HuH-7 (cell line): ENCODE data around the gene CHCHD5.

Source experiments
- DNase-seq: peaks from one replicate; pipeline ENCODE4 v3.0.0; 2011; ENCODE audit warnings: low spot score

CHCHD5 gene

GRCh38 chr2:112623913-112624777 lies 39.7 kb downstream of the CHCHD5 start:
- DNase-seq: no peak

- DNase-seq: no peak
These were observed 41.2 kb downstream of the CHCHD5 start for GRCh38 chr2:112625474-112626114.

- DNase-seq: peak; percentile 58
These were observed 42.2 kb downstream of the CHCHD5 start for GRCh38 chr2:112626604-112627059.

GRCh38 chr2:112627060-112628040 lies 42.9 kb downstream of the CHCHD5 start:
- DNase-seq: no peak

GRCh38 chr2:112629224-112629623 lies 44.8 kb downstream of the CHCHD5 start:
- no peak for DNase-seq

- no peak for DNase-seq
These were observed 45.4 kb downstream of the CHCHD5 start for GRCh38 chr2:112629823-112630222.

- DNase-seq: no peak
These were observed 45.9 kb downstream of the CHCHD5 start for GRCh38 chr2:112630268-112630667.

- no peak for DNase-seq
These were observed 49.3 kb downstream of the CHCHD5 start for GRCh38 chr2:112633708-112634107.

- no peak for DNase-seq
These were observed 49.9 kb downstream of the CHCHD5 start for GRCh38 chr2:112634153-112634873.

- DNase-seq: no peak
These were observed 50.4 kb downstream of the CHCHD5 start for GRCh38 chr2:112634874-112635157.

GRCh38 chr2:112636605-112637288 lies 52.3 kb downstream of the CHCHD5 start:
- DNase-seq: no peak

- DNase-seq: no peak
These were observed 52.9 kb downstream of the CHCHD5 start for GRCh38 chr2:112637289-112637660.
